Right cardiac atrium (tissue), 5 donors: ENCODE results near the gene ELP4. TPM values are rescaled to one million over a fixed set of nuclear protein-coding genes. Genes with fewer than 3 reads are reported as not detected.

Source experiments
- ATAC-seq, 2 donors: fragments of 200-7000 bp; cut with Tn5 transposase; one replicate each; pipeline versions ENCODE4 v1.8.0 to v1.9.1; 2020; ENCODE audit warnings: moderate library complexity in 2 of 2, mild to moderate bottlenecking in 1 of 2
- DNase-seq, 3 donors: peaks; one replicate each; pipeline ENCODE4 v3.0.0-alpha.2; 2020
- H3K27ac ChIP-seq: one replicate; pipeline ENCODE4 v1.5.1; 2013; ENCODE audit warnings: mild to moderate bottlenecking, low read length, control low read depth, moderate library complexity
- H3K27me3 ChIP-seq: one replicate; pipeline ENCODE4 v1.6.1; 2013; ENCODE audit not compliant: control insufficient read depth, insufficient read depth
- H3K4me1 ChIP-seq: one replicate; pipeline ENCODE4 v1.6.1; 2013; ENCODE audit warnings: low read length; ENCODE audit not compliant: control insufficient read depth, insufficient read depth
- H3K4me3 ChIP-seq: one replicate; pipeline ENCODE4 v1.5.1; 2013; ENCODE audit warnings: low read length, control low read depth
- H3K9me3 ChIP-seq: one replicate; pipeline ENCODE4 v1.6.1; 2013; ENCODE audit warnings: low read length; ENCODE audit not compliant: control insufficient read depth
- WGBS: extraction: QIAGEN DNeasy Blood & Tissue Kit; methylation state at CpG from one replicate; pipeline ENCODE4 v1.1.7; 2013; 5-methylcytosine and 5-hydroxymethylcytosine counted together
- intact Hi-C, 4 donors: fragments of 100-400 bp; cut with DNase I; formaldehyde crosslinking; loops; one replicate each; pipeline versions ENCODE4 v1.11.0 to v1.14.0; 2022 to 2023
- polyA plus RNA-seq: library from polyadenylated mRNA; stranded (reverse); fragments of 200-250 nt; gene quantifications from one replicate; pipeline ENCODE4 v1.2.3, GENCODE V29; 2013
- total RNA-seq, 4 donors: library from RNA; stranded (reverse); fragmentation: NEBNext Ultra II Directional; extraction: Animal tissue kit (Norgen Biotek cat#: 25700); gene quantifications; one replicate each; pipeline ENCODE4 v1.2.1, GENCODE V29; 2021
- donor health status: healthy with polysubstance abuse.
- donor health status: DM: no; HTN: yes; CAD: no.
- donor health status: DM: no; HTN: no; CAD: no.
- donor health status: DM: no; HTN: yes; CAD: no; lungs with severe emphysema.
- donor health status: DM: yes; HTN: yes; CAD: no.

Gene ELP4
- total and polyA plus RNA-seq, 5 donors: 13.2 to 17.9 (median 15.1) TPM

DNA sequence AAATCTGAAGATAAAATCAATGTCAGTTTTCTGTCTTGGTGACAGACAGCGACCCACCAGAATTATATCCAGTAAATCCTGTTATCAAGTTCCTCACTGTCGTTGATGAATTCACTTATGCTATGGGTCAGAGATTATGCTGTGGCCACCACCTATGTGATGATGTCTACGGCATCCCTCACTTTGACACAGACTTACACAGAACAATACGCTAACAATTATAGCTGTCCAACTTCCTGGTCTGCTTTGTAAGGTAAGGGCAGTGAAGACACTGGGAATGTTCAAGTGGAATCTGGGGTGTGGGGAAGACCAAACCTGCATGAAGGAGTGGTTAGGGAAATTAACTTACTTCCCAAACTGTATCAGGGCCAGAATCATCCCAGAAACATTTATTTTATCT lies 320.8 kb downstream of the ELP4 start:
- 73% methylated on average over 4 of the region's 4 CpGs for WGBS
- peaks cover 10% of the 10 kb centered on the region for H3K27me3 ChIP-seq
- H3K4me1 ChIP-seq: no peaks in the 10 kb centered on the region
- DNase-seq: no peak
- ATAC-seq: no peak
- no peaks in the 10 kb centered on the region for H3K9me3 ChIP-seq
- intact Hi-C loops: no loop called here
- no peak overlapping the region for H3K27ac ChIP-seq
- H3K4me3 ChIP-seq: no peak overlapping the region

DNA sequence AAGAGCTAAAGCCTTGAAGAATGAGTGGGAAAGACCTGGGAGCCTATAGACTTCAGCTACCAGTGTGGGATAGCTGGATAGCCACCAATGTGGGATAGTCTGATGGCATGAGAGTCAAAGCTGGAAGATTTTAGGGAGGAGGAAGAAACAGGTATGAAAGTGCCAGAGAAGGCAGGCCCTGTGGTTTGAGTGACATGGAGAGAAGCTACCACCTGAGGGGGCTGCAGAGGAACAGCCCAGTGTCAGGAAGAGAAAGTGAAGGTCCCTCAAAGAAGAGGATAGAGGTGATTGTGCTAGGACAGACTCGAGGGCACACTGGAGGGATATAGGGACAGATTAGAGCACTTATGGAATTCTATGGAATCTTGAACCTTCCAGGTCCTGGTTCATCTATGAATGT lies 324.7 kb downstream of the ELP4 start:
- H3K27ac ChIP-seq: no peak overlapping the region
- DNase-seq: no peak
- intact Hi-C loops: no loop called here

More for the DNA sequence above, 324.7 kb downstream of the ELP4 start:
- Histone ChIP-seq H3K4me3 (no peak overlapping the region), H3K4me1 (no peaks in the 10 kb centered on the region), H3K9me3 (no peaks in the 10 kb centered on the region), H3K27me3 (peaks cover 10% of the 10 kb centered on the region)
- WGBS: 41% methylated on average over 1 of the region's 1 CpG
- ATAC-seq: no peak

Other genes starting within 250 kb of the ELP4 start
- under 1 TPM in 3 of 4 donors, not detected in 1; 0.14 to 0.23 (median 0.18) TPM for gene DCDC1, start 140.0 kb upstream of the ELP4 start, total RNA-seq
- 0.05 TPM for gene DCDC1, start 140.0 kb upstream of the ELP4 start, polyA plus RNA-seq
- 10 to 100 TPM; 13.3 to 19.0 (median 17.3) TPM for gene DNAJC24, start 139.9 kb upstream of the ELP4 start, total RNA-seq
- gene DNAJC24, start 139.9 kb upstream of the ELP4 start, polyA plus RNA-seq: 8.5 TPM
- gene IMMP1L, start 145 bp upstream of the ELP4 start, total RNA-seq: 10 to 100 TPM; 21.9 to 32.3 (median 28.8) TPM
- 56.2 TPM for gene IMMP1L, start 145 bp upstream of the ELP4 start, polyA plus RNA-seq